ENCODE measurements around the gene AKT3.
"Not testable (repeated sequence)": the region's sequence is repeated elsewhere in the genome, so short reads cannot be mapped to it uniquely, and the experiment has no call there.

The AKT3 gene

GRCh38 chr1:243598433-243598832 is 251.6 kb downstream of the AKT3 start:
- DNase-seq (ENCODE audit: low spot score), result peak; percentile 25

- DNase-seq (ENCODE audit: low spot score), result no peak
Measured at GRCh38 chr1:243597383-243597782, 252.7 kb downstream of the AKT3 start.

- DNase-seq (ENCODE audit: low spot score), result no peak
Measured at GRCh38 chr1:243596431-243597062, 253.5 kb downstream of the AKT3 start.

GRCh38 chr1:243595527-243596210 is 254.4 kb downstream of the AKT3 start:
- DNase-seq (ENCODE audit: low spot score), result no peak

- no peak for DNase-seq (ENCODE audit: low spot score)
Measured at GRCh38 chr1:243594455-243594854, 255.6 kb downstream of the AKT3 start.

- DNase-seq (ENCODE audit: low spot score), result not testable (repeated sequence)
Measured at GRCh38 chr1:243589286-243589685, 260.8 kb downstream of the AKT3 start.

GRCh38 chr1:243587823-243588560 is 262.1 kb downstream of the AKT3 start:
- no peak for DNase-seq (ENCODE audit: low spot score)

GRCh38 chr1:243587285-243587684 is 262.8 kb downstream of the AKT3 start:
- no peak for DNase-seq (ENCODE audit: low spot score)

GRCh38 chr1:243585982-243586381 is 264.1 kb downstream of the AKT3 start:
- DNase-seq (ENCODE audit: low spot score), result no peak

- no peak for DNase-seq (ENCODE audit: low spot score)
Measured at GRCh38 chr1:243582326-243582725, 267.7 kb downstream of the AKT3 start.

- no peak for DNase-seq (ENCODE audit: low spot score)
Measured at GRCh38 chr1:243580984-243581383, 269.1 kb downstream of the AKT3 start.

GRCh38 chr1:243580072-243580471 is 270.0 kb downstream of the AKT3 start:
- DNase-seq (ENCODE audit: low spot score), result no peak

GRCh38 chr1:243575070-243575469 is 275.0 kb downstream of the AKT3 start:
- DNase-seq (ENCODE audit: low spot score), result no peak

GRCh38 chr1:243572940-243573339 is 277.1 kb downstream of the AKT3 start:
- no peak for DNase-seq (ENCODE audit: low spot score)

- no peak for DNase-seq (ENCODE audit: low spot score)
Measured at GRCh38 chr1:243568793-243569192, 281.2 kb downstream of the AKT3 start.

GRCh38 chr1:243564814-243565213 is 285.2 kb downstream of the AKT3 start:
- DNase-seq (ENCODE audit: low spot score), result no peak

- no peak for DNase-seq (ENCODE audit: low spot score)
Measured at GRCh38 chr1:243563732-243564131, 286.3 kb downstream of the AKT3 start.

GRCh38 chr1:243562473-243562872 is 287.6 kb downstream of the AKT3 start:
- peak; percentile 56 for DNase-seq (ENCODE audit: low spot score)

GRCh38 chr1:243561588-243562319 is 288.3 kb downstream of the AKT3 start:
- DNase-seq (ENCODE audit: low spot score), result no peak

GRCh38 chr1:243559575-243560162 is 290.4 kb downstream of the AKT3 start:
- peak; percentile 17 for DNase-seq (ENCODE audit: low spot score)

GRCh38 chr1:243558576-243558975 is 291.5 kb downstream of the AKT3 start:
- DNase-seq (ENCODE audit: low spot score), result no peak

GRCh38 chr1:243557866-243558265 is 292.2 kb downstream of the AKT3 start:
- DNase-seq (ENCODE audit: low spot score), result no peak

Data from pons (tissue), 1 donor.